ENCODE measurements around the gene CFAP58.
"Not testable (repeated sequence)": the region's sequence is repeated elsewhere in the genome, so short reads cannot be mapped to it uniquely, and the experiment has no call there.

The CFAP58 gene

GRCh38 chr10:104441329-104442000, 87.8 kb downstream of the CFAP58 start:
- no peak for DNase-seq

- DNase-seq, result no peak
Measured at GRCh38 chr10:104445359-104445758, 91.7 kb downstream of the CFAP58 start.

- no peak for DNase-seq
Measured at GRCh38 chr10:104446151-104446550, 92.5 kb downstream of the CFAP58 start.

GRCh38 chr10:104447331-104447730, 93.7 kb downstream of the CFAP58 start:
- DNase-seq, result no peak

- no peak for DNase-seq
Measured at GRCh38 chr10:104447906-104448305, 94.3 kb downstream of the CFAP58 start.

- DNase-seq, result no peak
Measured at GRCh38 chr10:104449391-104449790, 95.8 kb downstream of the CFAP58 start.

- no peak for DNase-seq
Measured at GRCh38 chr10:104450490-104450889, 96.9 kb downstream of the CFAP58 start.

- no peak for DNase-seq
Measured at GRCh38 chr10:104450954-104451353, 97.3 kb downstream of the CFAP58 start.

- no peak for DNase-seq
Measured at GRCh38 chr10:104452977-104453376, 99.3 kb downstream of the CFAP58 start.

GRCh38 chr10:104456802-104457542, 103.3 kb downstream of the CFAP58 start:
- no peak for DNase-seq

GRCh38 chr10:104457543-104457828, 103.9 kb downstream of the CFAP58 start:
- DNase-seq, result no peak

- DNase-seq, result not testable (repeated sequence)
Measured at GRCh38 chr10:104465575-104465974, 111.9 kb downstream of the CFAP58 start.

- DNase-seq, result not testable (repeated sequence)
Measured at GRCh38 chr10:104468818-104469217, 115.2 kb downstream of the CFAP58 start.

- no peak for DNase-seq
Measured at GRCh38 chr10:104472505-104472904, 118.9 kb downstream of the CFAP58 start.

GRCh38 chr10:104472957-104473745, 119.5 kb downstream of the CFAP58 start:
- no peak for DNase-seq

GRCh38 chr10:104478380-104478779, 124.7 kb downstream of the CFAP58 start:
- DNase-seq, result no peak

GRCh38 chr10:104479906-104480593, 126.4 kb downstream of the CFAP58 start:
- no peak for DNase-seq

GRCh38 chr10:104480797-104481196, 127.2 kb downstream of the CFAP58 start:
- no peak for DNase-seq

- no peak for DNase-seq
Measured at GRCh38 chr10:104483582-104483981, 129.9 kb downstream of the CFAP58 start.

GRCh38 chr10:104485632-104486031, 132.0 kb downstream of the CFAP58 start:
- no peak for DNase-seq

GRCh38 chr10:104486803-104487202, 133.2 kb downstream of the CFAP58 start:
- DNase-seq, result no peak

GRCh38 chr10:104487794-104488438, 134.3 kb downstream of the CFAP58 start:
- DNase-seq, result no peak

GRCh38 chr10:104488439-104488832, 134.8 kb downstream of the CFAP58 start:
- DNase-seq, result no peak

All from AML-193 (cell line).